ENCODE measurements around the gene HSPA1A. TPM values are rescaled to one million over a fixed set of nuclear protein-coding genes. Genes with fewer than 3 reads are reported as not detected.

The HSPA1A gene
- total RNA-seq, 4 donors from 2014 or later: 158 to 362 (median 223) TPM

GRCh38 chr6:31778193-31778592, 37.1 kb upstream of the HSPA1A start:
- H3K4me1 ChIP-seq: peaks cover 13 to 32% (median 14%) of the 10 kb centered on the region in 3 donors
- TF ChIP-seq POLR2A (IDR thresholded peaks at IDR 0.05) (no peak), CTCF (IDR thresholded peaks at IDR 0.05) (no peak)
- H3K9me3 ChIP-seq: no peaks in the 10 kb centered on the region
- H3K4me3 ChIP-seq: no peak overlapping the region
- DNase-seq: no peak
- peak overlapping the region in 1 of 4 donors; percentile 65 for H3K27ac ChIP-seq
- intact Hi-C loops (cut with DNase I): no loop called here
- H3K27me3 ChIP-seq: no peaks in the 10 kb centered on the region
- 86 to 96% methylated on average over 2 to 3 of the region's 5 CpGs for WGBS, 2 donors
- H3K36me3 ChIP-seq: peaks cover 13 to 55% (median 26%) of the 10 kb centered on the region in 3 donors

- H3K27ac ChIP-seq: no peak overlapping the region
- no peak overlapping the region for H3K4me3 ChIP-seq
- no peaks in the 10 kb centered on the region for H3K27me3 ChIP-seq
- H3K4me1 ChIP-seq: peaks cover 13 to 32% (median 14%) of the 10 kb centered on the region in 3 donors
- H3K9me3 ChIP-seq: no peaks in the 10 kb centered on the region
- TF ChIP-seq CTCF (IDR thresholded peaks at IDR 0.05): no peak
- TF ChIP-seq POLR2A (IDR thresholded peaks at IDR 0.05): no peak
- peaks cover 17 to 66% (median 29%) of the 10 kb centered on the region in 3 donors for H3K36me3 ChIP-seq
- DNase-seq: no peak
- WGBS, 2 donors: 80 to 100% methylated on average over 1 of the region's 43 CpGs
- intact Hi-C loops (cut with DNase I): no loop called here
These were observed 36.1 kb upstream of the HSPA1A start for GRCh38 chr6:31778999-31779885.

GRCh38 chr6:31779908-31780307, 35.4 kb upstream of the HSPA1A start:
- Histone ChIP-seq H3K27ac (no peak overlapping the region), H3K4me1 (peaks cover 13 to 29% (median 14%) of the 10 kb centered on the region in 3 donors), H3K27me3 (no peaks in the 10 kb centered on the region), H3K4me3 (no peak overlapping the region), H3K9me3 (no peaks in the 10 kb centered on the region), H3K36me3 (peaks cover 24 to 72% (median 35%) of the 10 kb centered on the region in 3 donors)
- intact Hi-C loops (cut with DNase I): no loop called here
- TF ChIP-seq CTCF (IDR thresholded peaks at IDR 0.05) (no peak), POLR2A (IDR thresholded peaks at IDR 0.05) (no peak)
- no peak for DNase-seq
- 83% methylated on average over 5 of the region's 10 CpGs; no CpG with 5 or more reads in 1 of the 2 donors for WGBS, 2 donors

GRCh38 chr6:31780507-31781243, 34.7 kb upstream of the HSPA1A start:
- H3K36me3 ChIP-seq: peaks cover 31 to 80% (median 43%) of the 10 kb centered on the region in 3 donors
- no peak for DNase-seq
- TF ChIP-seq CTCF (IDR thresholded peaks at IDR 0.05): no peak
- TF ChIP-seq POLR2A (IDR thresholded peaks at IDR 0.05): no peak
- no peak overlapping the region for H3K27ac ChIP-seq
- intact Hi-C loops (cut with DNase I): no loop called here
- peaks cover 13 to 21% (median 14%) of the 10 kb centered on the region in 3 donors for H3K4me1 ChIP-seq
- no peaks in the 10 kb centered on the region for H3K9me3 ChIP-seq
- H3K4me3 ChIP-seq: no peak overlapping the region
- WGBS, 2 donors: 84 to 97% methylated on average over 7 to 16 of the region's 20 CpGs
- no peaks in the 10 kb centered on the region for H3K27me3 ChIP-seq

Measured in esophagus squamous epithelium (tissue), 5 donors.